Fibroblast of skin of scalp (primary cell): Measurements from ENCODE around the gene LHX6.

Experiments
- DNase-seq: peaks from one replicate; pipeline ENCODE4 v3.0.0-alpha.2; 2013

LHX6 gene

DNA sequence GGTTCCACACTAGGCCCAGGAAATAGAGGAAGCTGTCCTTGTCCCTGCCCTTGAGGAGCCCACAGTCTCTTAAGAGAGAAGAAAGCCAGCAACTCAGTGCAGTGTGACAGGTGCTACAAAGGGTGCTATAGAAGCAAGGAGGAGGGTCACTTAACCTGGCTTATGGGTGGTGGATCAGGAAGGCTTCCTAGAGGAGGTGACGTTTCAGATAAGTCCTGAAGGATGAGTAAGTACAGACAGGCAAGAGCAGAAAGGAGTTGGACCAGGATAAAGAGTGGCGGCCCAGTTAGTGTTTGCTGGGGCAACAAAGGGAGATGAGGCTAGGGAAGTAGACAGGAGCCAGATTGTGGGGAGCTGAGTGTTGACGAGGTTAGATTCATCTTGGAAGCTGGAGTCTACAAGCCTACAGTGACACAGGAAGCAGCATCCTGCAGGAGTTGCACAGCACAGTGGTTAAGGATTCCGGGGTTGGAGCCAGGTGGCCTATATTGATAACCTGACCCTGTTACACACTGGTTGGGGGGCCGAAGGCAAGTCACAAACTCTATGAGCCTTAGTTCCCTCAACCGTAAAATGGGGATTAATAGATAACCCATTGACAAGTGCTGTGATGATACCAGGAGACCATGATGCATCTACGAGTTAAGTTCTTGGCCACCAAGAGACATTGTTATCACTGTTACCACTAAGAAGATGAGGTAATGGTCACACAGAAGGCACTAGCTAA, 5.4 kb upstream of the LHX6 start:
- no peak for DNase-seq

DNA sequence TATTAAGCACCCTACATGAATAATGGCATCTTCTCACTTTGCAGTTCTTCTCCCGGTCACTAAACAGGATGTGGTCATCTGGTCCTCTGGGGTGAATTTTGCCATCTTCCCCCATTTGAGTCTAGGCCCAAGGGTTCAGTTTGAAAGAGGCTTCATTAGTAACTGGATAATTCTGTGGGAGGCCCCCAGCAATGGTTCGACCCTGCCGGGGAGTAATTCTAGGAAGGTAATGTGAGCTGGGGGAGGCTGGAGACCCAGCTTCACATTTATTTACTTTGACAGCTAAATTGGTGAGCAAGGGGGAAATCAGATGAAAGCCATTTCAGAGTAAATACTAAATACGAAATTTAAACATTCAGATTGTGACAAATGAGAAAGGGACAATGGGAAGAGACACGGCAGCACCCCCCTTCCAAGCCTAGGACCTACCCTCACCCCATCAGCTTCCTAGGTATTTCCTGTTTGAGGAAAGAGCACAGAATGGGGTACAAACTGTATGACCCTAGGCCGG, 4.1 kb upstream of the LHX6 start:
- no peak for DNase-seq

DNA sequence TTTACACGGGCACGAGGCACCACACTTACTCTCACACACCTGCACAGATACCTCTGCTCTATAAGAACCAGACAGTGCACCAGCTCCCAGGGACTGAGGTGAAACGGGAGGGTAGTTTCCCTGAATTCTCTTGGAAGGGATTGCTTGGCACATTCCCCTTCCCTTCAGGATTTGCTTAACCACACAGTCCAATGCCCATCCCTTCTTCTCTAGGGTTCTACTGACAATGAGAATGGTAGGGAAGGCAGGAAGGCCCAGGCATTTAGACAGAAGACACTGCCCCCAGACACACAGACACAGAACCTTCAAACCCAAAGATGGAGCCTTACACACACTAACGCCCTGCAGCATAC, 704 bp upstream of the LHX6 start:
- no peak for DNase-seq

DNA sequence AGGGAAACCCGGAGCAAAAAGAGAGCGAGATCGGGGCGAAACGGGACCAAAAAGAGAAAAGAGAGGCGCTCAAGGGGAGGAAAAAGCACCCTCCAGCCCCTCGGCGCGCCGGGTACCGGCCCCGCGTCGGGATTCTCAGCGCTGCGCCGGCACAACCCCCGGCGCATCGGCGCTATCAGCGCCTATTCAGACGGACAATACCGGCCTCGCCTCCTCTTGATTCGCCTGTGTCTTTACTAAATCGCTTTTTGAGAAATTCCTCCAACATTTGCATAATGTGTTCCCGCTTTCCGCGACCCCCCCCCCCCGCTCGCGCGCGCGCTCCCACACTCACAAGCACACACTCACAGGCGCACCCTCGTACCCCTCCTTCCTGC, 578 bp downstream of the LHX6 start:
- no peak for DNase-seq

DNA sequence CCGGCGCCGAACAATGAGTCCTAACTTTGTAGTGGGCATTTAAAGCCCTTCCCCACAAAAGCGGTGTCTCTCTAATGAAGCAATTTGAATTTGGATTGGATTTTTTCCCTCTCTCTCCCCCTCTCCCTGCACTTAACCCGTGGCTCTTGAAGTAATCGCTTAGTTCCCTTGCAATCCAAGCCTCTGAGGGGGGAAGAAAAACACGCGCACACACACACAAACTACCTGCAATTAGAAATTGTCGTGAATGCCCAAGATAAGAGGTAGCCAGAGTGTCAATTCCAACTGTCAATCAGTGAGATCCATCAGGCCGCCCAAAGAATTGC, 1.2 kb downstream of the LHX6 start:
- DNase-seq = no peak

DNA sequence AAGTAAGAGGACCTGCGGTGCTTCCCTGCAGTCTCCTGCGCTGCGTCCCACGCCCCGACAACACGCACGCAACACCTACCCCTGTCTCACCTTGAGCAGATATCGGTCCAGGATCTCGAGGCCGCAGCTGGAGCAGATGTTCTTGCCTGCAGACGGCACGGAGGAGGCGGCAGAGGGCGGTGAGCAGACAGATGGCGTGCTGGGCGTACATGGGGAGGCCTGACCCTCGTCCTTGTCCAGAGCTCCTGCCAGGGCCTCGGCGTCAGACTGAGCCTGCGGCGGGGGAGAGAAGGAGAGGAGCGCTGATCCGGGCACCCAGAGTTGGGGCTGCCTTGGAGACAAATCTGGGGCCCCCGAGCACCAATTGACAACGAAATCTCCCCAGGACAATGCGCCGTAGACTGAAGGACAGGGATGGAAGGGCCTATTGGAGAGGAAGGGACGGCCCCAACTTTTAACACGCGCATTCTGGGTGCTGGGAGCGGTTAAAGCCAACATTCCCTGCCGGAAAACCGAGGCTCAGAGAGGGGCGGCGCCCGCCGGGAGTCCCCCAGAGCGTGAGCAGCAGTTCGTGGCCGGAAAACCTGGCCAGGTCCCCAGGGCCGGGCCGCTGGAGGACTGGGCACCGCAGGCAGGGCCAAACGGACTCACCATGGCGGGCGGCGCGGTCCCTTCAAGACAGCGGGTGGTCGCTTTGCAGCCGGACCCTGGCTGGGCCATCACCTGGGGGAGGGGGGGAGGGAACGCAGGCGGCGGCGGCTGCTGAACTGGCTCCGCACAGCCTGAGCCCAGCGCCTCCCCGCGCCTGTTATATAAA, 1.8 kb downstream of the LHX6 start:
- DNase-seq = no peak

DNA sequence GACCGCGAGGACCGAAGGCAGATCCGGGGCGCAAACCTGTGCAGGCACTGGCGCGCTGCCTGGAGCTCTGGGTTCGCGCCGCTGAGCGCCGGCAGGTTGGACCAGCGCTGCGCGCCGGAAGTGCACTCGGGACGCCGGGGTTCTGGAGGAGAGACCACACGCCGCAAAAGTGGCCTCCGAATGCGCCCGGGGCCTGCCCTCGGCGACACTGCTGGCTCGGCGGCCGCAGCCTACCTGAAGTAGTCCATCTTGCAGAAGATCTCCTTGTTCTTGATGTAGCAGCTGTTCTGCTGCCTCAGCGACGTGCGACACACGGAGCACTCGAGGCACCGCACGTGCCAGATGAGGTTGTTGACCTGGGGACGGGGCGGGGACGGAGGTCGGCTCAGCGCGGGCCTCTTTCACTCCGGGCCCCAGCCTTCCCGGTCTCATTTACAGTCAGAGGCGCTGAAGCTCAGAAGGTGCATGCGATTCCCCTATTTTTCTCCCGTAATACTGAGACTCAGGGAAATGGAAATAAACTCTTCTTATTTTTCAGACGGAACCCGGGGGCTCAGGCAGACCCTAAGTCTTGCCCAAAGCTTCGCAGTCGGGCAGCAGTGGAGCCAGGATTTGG, 2.5 kb downstream of the LHX6 start:
- no peak for DNase-seq

DNA sequence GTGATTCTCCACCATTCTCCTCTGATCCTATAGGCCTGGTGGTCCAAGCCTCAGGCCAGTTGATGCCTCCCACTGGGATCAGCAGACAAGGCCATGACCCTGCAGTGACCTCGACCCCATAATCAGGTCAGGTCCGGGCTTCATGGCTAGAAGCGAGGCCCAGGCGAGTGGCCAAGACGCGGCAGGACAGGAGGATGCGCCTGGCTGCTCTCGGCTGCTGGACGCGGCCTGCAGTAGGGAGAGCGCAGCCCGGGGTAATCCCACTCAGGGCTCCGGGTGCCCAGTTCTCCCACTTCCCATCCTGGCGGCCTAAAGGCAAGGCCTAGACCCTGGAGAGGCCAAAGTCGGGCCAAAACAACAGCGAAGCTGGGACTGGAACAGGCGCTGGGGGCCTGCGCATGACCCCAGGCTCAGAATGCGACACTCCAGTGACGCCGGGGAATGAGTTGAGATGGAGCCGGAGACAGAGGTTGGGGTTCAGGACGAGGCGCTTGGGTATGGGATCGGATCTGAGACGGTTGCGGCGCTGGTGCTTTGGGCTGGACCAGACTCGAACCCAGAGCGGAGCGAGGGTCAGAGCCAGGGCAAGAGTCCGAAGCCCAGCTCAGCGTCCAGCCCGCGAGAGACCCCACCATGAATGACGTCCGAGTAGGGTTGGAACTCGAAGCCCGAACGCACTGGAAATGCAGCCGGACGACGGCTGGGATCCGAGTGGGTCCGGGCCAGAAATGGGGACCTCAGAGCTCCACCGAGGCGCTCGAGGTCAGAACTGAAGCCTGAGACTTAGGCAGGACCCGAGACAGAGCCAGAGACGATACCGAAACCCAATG, 3.2 kb downstream of the LHX6 start:
- DNase-seq = no peak

DNA sequence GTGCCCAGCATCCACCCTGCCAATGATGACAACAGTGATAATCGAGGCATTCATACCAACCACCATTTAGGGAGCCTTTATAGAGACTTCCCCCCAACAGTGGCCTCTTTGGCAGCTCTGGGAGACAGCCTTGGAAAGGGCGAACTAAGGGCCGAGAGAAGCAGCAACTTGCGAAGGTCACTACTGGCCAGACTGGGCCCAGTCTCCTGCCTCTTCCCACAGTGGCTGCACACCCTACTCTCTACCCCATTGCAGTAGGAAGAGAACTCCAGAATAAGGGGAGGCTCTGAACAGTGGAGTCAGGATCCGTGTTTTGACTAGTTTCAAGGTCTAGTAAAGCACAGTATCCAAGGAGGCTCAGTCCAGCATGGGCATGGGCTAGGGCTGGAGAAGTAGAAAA, 5.3 kb downstream of the LHX6 start:
- no peak for DNase-seq

DNA sequence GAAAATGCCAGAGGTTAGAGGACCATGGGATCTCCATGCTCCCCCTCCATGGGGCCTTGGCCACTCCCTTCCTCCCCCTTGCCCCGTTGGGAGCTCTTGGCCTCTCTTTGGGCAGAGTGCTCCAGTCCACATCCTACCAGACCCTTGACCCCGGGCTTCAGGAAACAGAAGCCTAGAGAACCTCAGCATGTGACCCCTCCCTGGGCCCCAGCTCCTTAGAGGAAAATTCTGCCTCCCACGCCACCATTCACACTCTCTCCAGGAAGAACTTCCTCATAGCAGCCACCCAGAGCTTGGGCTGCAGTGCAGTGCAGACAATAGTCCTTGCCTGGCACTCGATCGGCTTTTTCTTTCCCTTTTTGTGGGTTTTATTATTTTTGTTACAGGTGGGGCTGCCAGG, 6.0 kb downstream of the LHX6 start:
- DNase-seq = no peak

DNA sequence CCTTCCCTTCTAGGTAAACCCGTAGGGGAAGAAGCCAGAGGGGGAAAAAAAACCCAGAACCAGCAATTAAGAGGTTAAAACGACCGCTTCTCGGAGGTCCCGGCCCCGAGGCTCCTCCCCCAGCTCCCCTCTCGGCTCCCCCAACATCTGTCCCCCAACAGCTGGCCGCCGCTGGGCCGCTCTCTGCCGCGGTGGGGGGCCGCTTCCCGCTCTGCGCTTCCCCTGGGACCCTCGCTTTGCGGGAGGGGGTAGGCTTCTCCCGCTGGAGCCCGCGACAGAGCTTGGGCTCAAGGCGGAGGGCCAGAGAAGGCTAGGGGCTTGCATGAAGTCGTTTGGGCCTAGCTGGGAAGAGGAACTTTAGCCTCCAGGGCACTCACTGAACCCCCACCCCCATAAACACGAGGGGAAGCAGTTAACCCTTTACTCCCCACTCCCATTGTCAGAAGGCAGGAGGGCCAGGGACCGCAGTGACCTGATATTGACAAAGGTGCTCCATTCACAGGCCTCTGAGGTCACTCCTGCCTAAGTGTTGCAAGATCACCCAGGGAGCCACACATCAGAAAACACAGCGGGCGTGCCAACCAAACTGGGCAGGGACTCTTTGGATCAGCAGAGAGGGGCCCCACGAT, 7.5 kb downstream of the LHX6 start:
- no peak for DNase-seq

DNA sequence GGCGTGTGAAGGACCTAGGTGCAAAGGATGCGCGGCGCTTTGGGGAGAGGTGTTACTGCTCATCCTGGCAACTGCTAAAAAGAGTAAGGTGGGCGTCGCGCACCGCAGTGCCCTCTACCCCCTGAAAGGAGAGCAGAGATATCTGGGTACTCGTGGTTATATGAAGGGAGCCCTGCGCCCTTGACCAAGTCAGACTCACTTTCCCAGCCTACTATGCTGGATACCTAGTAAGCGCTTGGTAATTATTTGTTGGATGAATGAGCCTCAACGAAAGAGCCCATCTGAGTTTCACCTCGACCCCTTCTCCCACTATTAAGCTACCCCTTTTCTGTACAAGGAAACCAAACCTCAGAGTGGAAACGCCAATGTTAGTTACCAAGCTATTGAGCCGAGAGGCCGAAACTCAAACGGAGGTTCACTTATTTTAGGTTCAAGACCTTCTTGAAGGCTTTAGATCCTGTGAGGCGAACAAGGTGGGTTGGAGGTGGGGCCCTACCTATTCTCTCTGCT, 8.0 kb downstream of the LHX6 start:
- DNase-seq = no peak

DNA sequence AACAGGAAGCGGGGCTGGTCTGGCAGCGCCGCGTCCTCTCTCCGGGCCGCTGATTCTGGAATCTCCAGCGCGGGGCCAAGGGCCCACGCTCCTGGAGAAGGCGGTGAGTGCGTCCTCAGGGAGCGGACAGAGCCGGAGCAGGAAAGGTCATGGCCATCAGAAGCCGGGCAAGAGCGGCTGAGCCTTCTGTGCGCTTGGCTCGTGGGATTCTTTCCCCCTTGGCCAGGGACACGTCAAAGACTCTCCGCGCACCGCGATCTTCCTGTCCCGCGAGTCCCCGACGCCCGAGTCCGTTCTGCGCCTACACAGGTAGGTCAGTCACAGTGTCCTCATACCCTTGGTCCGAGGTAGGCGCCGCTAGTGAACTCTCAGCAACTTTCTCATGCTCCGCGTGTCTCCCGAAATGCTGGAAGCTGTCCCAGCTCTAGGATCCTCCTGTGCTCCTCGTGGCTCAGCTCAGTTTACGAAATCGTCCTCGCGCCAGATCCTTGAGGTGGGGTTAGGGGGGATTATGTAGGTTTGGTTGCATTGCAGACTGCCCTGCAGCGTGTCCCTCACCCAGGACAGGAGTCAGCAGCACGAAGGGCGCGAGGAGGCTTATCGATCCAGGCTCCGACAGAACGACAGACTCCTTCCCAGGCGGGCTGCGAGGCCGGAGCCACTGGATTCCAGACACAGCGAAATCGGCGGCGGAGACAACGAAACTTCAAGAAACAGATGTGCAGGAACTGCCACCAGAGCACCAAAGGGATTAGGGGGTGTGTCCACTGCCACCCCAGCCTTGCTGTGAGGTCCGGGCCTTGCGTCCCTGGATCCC, 8.7 kb downstream of the LHX6 start:
- DNase-seq = no peak

DNA sequence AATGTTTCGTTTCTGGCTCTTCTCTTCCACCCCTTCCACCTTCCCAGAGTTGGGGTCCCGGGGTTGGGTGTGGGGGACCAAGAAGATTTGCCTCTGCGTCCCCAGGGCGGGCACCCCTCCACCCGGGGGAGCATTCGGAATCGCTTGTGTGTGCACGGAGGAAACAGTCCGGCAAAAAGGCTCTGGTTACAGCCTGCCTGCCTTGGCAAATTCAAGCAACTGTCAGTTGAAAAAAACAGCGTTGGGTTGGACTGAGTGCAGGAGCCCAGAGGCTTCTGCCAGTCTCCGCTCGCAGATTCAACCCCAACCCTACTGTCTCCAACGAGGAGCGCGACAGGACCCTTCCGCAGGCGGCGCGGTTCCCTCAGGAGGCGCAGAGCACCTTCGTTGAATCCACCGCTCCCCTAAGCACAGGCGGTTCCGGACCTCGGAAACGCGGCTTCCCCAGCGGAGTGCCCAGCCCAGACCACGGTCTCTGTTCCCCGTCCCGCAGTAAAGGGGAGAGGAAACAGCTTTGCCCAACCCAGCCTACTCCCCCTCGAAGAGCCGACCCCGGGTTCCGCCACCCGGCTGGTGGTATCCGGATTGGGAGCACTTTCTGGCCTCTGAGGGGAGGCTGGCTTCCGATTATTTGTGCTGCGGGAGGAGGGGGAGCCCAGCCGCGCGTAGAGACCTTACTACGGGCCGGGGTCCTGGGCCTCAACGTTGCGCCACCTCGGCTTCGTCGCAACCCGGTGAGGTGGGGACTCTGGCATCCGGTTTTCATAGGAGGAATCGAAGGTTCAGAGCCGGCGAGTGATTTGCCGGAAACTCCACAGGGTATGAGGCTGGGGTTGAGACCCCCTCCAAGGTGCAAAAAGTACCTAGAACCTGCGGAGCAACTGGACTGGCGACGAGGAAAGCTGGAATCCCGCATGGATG, 9.6 kb downstream of the LHX6 start:
- DNase-seq = no peak

DNA sequence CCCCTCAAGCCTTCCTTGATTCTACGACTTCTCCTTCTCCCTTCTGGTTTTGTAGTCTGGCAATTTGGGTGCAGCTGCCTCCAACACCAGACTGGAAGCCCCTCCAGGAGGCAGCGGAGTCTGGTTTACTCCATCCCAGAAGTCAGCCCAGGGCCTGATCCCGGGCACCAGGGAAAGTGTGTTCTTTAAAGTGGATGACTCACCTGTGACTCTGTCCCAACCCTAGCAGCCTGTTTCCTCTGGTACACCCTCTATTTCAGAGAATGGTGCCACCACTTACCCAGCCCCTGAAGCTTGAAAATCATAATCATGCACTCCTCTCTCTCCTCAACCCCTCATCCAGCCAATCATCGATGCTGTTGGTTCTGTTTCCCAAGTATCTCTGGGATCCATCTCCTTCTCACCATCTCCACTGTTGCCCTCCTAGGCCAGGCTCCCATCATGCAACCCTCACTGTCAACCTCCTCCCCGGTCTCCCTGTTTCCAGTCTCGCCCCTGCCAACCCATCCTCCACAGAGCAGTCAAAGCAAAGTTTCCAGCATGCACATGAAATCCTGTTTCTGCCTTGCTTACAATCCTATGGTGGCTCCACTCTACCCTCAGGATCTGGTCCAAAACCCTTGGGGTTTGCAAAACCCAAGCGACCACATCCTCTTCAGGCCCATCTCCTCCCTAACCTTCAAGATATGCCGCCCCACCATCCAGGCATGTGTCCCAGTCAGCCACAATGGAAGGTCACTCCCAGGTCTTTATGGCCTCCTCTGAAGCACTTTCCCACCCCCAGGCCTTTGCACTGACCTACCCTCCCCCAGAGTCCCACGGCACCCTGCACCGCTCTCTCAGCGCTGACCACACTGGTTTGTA, 10.5 kb downstream of the LHX6 start:
- DNase-seq = no peak

DNA sequence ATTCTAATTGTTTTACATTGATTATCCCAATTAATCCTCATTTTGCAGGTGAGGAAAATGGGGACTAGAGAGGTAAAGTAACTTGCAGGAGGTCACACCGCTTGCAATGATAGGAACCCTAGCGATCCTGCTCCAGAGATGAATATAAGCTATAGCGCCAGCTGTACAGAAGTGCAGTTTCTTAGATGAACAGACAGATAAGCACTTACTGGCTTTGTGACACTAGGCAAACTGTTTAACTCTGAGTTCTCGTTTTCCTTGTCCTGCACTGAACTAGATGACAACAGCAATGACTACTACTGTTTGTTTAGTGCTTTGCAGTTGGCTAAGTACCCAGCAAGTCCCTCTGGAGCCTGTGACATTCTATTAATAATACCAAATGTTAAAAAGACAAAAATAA, 11.1 kb downstream of the LHX6 start:
- DNase-seq = no peak

DNA sequence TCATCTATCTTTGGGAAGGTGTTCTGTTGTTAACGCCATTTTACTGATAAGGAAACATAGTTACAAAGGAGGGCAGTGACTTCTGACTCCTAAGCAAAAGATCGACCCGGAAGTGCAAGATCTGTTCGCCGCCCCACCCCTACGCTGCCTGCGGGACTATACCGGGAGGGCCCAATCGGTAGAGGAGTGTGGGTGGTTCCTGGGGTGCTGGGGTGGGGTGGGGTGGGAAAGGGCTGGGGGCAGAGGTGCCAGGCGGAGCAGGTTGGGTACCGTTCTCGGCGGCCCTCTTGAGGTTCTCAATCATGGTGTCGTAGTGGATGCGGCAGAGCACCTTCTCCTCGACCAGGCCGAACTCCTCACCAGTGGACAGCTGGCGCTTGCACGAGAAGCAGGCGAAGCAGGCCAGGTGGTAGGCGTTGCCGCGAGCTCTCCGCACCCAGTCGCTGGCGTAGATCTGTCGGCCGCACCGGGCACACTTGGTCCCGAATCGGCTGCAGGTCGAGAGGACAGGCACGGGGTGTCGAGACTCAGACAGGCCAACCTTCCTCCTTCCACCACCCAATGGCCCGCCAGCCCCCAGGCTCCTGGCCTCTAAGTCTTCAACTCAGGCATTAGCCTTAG, 11.8 kb downstream of the LHX6 start:
- DNase-seq = no peak

DNA sequence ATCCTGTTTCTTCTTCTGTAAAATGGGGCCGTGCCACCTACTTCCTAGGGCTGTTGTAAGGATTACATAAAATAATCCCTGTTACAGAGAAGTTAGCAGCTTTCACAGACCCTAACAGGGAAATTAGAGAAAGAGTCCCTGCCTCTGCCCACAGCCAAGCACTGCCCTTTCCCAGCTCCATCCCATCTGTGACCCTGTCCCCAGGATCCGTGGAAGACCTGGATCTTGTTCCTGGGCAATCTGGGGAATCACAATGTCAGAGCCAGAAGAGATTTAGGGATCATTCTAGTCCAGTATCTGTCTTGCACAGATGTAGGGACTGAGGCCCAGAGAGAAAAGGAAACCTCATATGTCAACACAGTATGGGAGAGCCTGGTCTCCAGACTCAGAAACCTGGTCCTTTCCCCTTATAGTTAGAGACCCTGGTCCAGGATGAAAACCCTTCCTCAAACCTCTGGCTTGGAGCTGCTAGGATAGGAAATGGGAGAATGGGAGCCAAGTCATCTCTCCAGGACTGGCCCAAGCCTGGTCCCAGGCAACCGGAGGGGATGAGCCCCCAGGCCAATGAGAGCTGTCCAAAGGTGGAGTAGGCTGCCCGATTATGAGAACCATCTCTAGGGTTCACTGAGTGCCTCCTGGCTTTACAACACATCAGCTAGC, 12.5 kb downstream of the LHX6 start:
- no peak for DNase-seq
